HG03025 (cell line): Measurements from ENCODE around the gene GADD45A.
"Not testable (repeated sequence)": the region's sequence is repeated elsewhere in the genome, so short reads cannot be mapped to it uniquely, and the experiment has no call there.

Experiments
- ATAC-seq: cut with Tn5 transposase; IDR thresholded peaks from one replicate; pipeline ENCODE4 v1.9.1; 2021; ENCODE audit warnings: mild to moderate bottlenecking, moderate library complexity; ENCODE audit not compliant: unreplicated experiment, low FRiP score

The GADD45A gene, protein sequence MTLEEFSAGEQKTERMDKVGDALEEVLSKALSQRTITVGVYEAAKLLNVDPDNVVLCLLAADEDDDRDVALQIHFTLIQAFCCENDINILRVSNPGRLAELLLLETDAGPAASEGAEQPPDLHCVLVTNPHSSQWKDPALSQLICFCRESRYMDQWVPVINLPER

DNA sequence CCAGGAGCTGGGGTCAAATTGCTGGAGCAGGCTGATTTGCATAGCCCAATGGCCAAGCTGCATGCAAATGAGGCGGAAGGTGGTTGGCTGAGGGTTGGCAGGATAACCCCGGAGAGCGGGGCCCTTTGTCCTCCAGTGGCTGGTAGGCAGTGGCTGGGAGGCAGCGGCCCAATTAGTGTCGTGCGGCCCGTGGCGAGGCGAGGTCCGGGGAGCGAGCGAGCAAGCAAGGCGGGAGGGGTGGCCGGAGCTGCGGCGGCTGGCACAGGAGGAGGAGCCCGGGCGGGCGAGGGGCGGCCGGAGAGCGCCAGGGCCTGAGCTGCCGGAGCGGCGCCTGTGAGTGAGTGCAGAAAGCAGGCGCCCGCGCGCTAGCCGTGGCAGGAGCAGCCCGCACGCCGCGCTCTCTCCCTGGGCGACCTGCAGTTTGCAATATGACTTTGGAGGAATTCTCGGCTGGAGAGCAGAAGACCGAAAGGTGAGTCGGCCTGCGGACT, at the start of gene GADD45A:
Gene GADD45A, plus strand, starts transcription at position 135 of the 491 bp plus-strand sequence. Its CDS starts 294 bp downstream, at position 429.
- ATAC-seq = peak; percentile 89

DNA sequence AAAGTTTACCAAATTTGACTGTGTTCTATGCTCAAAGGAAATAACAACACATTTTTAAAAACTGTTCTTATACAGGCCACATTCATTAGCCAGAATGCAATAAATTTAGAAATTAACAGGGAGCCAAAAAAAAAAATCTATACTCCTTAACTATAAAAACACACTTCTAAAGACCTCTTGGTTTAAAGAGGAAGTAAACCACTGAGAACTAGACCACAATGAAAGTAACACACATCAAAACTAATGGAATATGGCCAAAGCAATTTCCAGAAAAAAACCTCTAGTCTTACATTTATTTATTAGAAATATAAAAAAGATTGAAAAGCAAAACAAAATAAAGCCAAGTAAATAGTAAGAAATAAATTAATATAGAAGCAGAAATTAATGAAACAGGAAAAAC, 48.9 kb upstream of the GADD45A start:
- ATAC-seq = no peak

DNA sequence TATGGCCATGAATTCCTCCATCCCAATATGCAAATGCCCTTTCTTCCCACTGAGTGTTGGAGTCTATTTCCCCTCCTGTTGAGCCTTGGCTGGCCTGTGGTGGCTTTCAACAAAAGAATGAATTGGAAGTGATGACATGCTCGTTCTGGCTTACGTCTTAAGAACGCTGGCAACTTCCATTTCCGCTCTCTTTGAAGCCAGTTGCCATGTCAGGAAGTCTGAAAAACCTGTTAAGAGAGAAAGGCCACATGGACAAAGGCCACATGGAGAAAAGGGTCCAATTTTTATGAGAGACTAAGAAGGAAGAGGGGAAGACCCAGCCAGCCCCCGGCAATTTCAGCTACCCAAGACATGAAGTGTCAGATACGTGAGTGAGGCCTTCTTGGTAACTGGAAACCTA, 45.6 kb upstream of the GADD45A start:
- ATAC-seq = no peak

DNA sequence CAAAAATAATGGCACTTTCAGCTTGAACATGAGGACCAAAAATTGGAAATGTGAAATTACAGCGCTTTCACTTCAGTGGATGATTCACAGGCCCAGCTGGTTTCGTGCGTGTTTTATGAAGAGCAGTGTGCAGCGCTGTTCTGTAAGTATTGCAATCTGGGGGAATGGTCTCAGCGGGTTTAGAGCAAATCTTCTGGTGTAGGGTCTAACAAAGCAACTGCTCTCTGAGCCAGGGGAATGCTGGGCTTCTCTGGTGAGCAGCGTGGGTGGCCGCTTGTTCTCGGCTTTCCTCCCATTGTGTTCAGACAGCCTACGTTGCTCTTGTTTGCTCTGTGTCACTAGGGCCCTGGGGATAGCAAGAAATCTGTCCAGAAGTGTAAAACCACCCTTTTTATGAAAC, 42.4 kb upstream of the GADD45A start:
- ATAC-seq = no peak

DNA sequence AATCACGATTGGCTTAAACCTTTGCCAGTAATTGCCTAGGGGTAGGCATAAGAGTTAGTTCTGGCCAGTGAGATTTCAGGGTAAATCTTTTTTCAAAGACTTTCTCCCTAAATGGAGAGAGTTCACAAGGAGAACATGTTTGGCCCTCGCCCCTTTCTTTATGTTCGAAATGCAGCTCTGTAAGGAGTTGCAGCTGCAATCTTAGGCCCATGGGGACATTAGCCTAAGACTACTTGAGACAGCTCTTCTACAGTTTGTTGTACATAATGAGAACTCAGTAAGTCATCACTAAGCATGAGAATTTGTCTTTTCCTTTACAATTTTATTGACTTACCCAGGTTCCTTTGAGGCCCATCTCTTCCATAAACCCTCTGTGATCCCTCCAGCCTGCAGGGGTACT, 40.4 kb upstream of the GADD45A start:
- ATAC-seq = no peak

DNA sequence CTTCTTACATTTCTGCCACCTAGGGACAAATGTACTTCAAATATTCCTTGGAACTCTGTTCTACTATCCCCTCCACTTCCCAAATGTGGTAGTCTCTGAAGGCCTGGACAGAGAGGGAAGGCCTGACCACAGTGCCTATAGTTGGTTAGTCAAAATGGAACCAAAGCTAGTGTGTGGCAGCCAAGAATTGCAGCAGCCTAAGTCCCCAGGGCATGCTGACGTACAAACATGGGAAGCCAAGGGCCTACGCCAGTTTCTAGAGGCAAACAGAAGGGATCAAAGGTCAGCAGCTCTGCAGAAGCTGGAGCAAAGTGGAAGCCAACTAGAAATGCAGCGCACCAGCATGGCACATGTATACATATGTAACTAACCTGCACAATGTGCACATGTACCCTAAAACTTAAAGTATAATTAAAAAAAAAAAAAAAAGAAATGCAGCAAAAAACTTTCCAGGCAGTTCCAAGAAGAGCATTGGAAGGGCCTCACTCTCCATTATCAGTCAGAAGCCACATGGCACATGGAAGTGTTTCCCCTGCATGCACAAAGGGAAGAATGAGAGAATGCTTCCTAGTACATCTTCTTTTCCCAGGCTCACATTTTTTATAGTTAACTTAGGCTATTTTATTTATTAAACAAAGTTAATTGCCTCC, 39.4 kb upstream of the GADD45A start:
- no peak for ATAC-seq

DNA sequence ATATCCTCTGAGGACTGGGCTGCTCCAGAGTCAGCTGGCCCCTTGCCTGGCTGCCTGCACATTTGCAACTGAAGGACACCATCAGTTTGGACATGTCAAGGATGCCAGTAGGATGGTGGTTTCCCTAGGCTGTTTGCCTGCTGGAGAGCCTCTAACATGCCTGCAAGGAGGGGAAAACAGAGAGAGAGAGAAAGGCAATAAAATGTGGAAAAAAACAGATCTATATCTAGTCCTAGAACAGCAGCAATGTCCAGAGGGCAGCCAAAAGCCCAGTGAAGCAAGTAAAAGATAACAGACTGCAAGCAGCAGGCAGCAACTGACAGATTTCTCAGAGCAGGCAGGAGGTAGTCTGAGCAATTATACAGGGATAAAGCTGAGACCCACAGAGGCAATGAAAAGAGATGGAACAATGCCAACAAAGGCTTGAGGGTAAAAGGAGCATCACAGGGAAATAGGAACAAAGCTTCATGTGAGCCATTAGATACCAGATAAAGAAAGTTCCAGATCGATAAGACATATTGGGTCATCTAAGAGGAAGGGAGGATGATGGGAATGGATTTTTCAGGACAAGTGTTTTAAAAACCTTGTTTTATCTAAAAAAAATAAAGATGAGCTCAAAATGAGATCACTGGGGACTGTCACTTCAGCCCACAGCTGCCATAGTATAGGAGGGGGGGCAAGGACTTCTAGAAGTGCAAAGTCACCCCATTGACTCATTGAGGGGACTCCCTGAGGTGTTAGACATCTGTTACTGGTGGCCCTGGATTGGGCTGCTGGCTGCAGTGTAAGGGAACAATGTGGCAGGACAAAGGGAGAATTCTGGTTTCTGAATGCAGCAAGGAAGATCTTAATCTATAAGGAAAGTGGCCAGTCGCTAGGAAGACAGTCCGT, 38.6 kb upstream of the GADD45A start:
- ATAC-seq = no peak

DNA sequence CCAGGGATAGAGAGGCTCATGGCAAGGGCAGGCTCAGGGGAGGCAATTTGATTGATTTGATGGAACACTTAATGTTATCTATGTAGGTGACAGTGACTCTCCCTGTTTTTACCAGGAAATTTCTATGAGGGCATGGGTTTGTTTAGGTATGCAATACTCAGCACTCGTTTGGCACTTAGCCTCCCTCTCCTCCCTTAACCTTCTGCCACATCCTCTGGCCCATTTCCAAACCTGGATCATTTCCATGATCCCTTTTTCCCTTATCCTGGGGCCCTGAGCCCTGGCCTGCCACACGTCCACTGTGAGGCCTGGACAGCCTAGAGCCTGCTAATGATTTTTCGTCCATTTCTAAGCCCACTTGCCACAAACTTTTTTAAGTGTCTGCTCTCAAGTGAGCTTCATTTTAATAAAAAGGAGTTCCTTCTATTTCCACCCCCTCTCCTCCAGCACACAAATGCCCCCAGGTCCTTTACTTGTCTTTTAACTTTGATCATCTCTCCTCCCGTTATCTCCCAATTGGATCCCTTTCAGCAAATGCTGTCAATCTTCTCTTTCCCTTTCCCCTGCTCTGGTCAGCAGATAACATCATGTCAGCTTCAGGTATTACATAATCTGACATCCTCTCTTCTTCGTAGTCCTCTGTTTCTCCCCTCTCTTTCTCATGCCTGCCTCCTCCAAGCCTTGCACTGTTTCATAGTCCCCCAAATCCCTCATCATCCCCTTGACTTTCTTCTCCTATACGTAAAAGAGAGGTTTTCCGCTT, 37.8 kb upstream of the GADD45A start:
- no peak for ATAC-seq

DNA sequence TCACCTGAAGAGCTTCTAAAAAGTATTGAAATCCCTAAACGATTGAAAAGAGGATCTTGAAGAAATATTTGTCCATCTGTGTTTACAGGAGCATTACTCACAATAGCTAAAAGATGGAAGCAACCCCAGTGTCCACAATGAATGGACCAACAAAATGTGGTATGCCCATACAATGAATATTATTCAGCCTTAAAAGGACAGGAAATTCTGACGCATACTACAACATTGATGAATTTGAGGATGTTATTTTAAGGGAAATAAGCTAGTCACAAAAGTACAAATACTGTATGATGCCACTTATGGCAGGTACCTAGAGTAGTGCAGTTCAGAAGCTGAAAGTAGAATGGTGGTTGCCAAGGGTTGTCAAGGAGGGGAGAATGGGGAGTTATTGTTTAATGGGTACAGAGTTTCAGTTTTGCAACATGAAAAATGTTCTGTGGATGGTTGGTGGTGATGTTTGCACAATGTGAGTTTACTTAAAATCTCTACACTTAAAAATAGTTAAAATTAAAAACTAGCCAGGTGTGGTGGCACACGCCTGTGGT, 37.1 kb upstream of the GADD45A start:
- no peak for ATAC-seq

DNA sequence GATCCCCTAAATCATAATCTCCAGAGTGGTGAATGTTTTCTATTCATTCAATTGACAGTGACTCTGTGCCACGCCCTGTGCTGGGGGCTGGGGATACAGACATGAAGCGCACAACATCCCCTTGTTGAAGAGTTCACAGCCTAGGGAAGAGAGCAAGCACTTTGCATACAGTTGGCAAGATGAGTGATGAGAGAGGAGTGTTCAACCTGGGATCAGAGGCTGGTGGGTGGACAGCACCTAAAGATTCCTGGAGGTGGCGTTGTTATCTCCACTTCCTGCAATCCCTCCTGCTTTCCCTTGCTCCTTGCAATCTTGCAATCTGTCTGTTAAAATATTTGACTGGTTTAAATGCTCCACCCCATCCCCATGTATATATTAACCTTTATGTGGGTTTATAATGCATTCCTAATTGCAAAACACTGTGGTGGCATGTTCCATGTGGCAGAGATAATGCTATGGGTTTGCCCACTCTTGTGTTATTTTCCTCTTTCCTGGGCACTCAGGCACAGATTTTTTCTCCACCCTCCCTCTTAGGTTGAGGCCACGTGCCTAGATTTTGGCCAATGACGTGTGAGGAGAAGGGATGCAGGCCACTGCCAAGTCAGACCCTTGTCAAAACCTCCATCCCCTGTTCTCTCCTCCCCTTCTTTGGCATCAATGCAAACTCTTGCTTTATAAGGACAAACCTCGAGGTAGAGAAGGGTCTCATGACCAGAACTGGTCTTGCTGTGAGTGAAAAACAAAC, 36.2 kb upstream of the GADD45A start:
- ATAC-seq = no peak

DNA sequence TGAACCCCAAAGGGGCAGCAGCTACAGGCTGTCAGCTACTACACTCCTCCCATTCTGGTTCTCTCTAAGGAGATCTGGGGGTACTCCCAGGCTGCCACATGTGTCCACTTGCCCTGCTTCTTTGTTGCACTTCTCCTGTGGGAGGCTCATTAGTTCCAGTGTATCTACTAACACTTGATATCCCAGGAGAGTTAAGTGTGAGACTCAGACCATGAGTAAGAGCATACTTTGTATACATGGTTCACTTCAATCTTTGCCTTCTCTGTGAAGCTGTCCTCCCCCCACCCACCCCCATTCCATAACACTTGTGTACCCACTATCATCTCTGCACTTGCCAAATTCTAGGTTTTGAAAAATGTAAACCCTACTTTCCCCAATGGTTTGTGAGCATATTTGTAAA, 34.9 kb upstream of the GADD45A start:
- ATAC-seq = no peak

DNA sequence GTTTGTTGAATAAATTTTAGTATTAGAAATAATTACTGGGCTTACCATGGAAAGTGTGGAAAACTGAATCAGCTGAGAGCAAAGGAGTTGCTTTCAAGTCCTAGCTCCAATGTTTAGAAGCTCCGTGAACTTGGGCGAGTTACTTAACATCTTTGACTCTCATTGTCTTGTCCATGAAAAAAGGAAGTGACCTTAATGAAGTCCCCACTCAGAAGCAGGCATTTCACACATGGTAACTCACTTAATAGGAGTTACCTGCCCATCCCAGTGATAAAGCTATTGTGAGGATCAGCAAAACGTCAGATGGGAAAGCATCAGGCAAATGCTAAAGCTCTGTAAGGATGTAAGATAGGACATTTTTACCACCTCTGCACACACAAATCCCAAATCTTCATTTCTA, 34.0 kb upstream of the GADD45A start:
- no peak for ATAC-seq

DNA sequence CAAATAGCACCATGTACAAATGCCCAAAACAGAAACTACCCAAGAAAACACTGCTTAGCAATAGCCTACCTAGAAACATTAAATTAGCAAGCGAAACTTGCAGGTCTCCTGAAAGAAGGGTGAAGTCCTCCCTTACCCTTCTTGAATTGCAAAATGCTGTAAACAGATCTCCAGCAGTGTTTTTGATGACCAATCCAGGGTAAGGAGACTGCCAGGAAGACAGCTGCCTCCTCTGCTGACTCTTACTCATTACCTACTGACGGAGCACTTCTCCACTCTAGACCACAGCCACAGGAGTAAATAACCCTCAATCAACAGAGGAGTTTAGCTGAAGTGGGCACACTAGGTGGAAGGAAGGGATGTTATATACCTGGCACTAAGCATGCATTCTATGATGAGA, 32.2 kb upstream of the GADD45A start:
- ATAC-seq = peak; percentile 62

DNA sequence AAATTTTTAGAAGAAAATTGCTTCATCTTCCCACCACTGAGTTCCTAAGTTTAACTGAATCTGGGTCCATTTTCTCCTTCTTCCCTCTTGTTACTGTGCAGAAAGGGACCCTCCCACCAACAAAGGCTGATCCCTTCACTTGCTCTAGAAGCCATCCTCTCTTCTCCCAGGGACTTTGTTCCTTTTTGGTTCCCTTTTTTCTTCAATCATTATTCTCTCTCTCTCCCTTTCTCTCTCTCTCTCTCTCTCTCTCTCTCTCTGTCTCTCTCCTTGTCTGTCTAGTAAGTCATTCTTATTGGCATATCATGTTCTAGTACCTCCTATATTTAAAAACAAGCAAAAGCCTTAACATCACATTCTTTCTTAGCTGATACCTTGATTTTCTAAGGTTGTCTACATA, 31.7 kb upstream of the GADD45A start:
- no peak for ATAC-seq

DNA sequence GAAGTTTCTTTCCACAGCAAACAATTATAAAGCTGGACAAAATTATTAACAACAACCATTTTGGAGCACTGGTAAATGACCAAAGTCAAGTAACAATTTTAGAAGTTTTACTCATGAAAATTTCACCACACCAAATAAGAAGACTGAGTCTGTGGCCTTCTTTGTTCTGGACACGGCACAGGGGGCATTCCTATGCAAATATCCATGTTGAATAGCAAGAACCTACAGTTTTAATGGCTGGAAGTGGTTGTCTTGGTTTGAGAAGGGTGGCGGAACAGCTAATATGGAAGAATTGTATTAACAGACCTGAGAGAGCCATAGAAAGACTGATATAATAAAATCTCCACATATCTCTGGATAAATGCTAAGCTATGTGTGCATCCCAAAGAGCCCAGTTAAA, 29.4 kb upstream of the GADD45A start:
- ATAC-seq = no peak

DNA sequence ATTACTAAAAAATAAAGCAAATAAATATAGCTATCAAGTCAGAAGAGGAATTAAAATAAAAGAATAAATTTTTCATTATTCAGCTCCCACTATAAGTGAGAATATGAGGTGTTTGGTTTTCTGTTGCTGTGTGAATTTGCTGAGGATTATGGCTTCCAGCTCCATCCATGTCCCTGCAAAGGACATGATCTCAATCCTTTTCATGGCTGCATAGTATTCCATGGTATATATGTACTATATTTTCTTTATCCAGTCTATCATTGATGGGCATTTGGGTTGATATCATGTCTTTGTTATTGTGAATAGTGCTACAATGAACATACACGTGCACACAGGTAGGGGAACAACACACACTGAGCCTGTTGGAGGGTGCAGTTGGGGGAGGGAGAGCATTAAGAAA, 27.8 kb upstream of the GADD45A start:
- ATAC-seq = not testable (repeated sequence)

DNA sequence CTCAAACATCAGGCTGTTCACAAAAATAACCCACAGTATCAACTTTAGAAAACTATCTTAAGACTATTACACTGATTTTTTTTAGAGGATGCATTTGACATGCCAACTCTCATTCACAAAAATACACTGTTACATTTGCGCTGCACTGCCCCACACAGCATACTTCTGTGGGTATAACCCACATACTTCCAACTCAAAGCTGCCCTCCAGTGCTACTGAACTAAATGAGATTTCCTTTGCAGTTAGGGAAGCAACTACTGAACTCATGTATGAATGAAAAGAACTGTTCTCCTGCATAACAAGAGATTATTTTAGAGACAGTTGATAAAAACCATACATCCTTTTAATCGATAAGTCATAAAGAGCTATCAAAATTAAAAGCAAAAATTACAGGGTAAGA, 25.8 kb upstream of the GADD45A start:
- ATAC-seq = no peak

DNA sequence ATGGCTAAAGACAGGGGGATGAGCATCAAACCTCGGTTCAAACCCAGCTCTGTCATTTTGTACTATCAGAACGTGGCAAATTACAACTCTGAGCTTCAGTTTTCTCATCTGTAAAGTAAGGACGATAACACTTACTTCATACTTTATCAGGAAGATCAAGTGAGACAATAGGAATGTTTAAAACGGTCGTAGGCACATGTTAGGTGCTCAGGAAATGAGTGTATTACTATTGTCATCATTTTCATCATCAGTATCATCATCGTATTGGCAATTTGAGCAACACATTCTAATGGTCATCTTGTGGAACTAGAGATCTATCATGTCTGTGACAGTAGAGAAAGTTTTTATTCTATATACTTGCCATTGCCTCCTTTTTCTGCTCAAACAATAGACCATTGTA, 22.1 kb upstream of the GADD45A start:
- no peak for ATAC-seq

DNA sequence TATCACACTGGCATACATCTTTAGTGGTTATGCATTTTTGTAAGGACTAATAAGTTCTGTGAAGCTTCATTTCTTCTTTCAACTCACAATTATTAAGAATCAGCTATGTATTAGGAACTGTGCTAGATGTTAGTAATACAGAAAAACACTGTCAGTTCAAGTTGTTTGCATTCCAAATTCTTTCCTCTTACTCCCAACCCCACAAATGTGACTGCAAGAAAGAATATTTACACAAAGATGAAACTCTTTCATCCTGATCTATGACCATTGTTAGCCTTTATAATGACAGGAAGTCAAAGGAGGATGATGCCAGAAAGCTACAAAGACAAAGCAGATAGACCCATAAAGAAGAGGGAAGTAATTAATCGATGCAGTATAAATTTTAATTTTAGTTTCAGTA, 21.0 kb upstream of the GADD45A start:
- ATAC-seq = no peak

DNA sequence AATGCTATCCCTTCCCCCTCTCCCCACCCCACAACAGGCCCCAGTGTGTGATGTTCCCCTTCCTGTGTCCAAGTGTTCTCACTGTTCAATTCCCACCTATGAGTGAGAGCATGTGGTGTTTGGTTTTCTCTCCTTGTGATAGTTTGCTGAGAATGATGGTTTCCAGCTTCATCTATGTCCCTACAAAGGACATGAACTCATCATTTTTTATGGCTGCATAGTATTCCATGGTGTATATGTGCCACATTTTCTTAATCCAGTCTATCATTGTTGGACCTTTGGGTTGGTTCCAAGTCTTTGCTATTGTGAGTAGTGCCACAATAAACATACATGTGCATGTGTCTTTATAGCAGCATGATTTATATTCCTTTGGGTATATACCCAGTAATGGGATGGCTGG, 19.7 kb upstream of the GADD45A start:
- not testable (repeated sequence) for ATAC-seq
